GM12878 (cell line): ENCODE measurements around the gene SETD1B. TPM values are rescaled to one million over a fixed set of nuclear protein-coding genes. Genes with fewer than 3 reads are reported as not detected.

ENCODE experiments used
- DPF2 ChIP-seq: fragments of 450-650 bp; IDR thresholded peaks from 2 replicates; pipeline ENCODE4 v1.6.1; 2017; ENCODE audit warnings: mild to moderate bottlenecking
- ESRRA ChIP-seq: IDR thresholded peaks from 2 replicates; pipeline ENCODE4 v1.6.1; 2012; ENCODE audit warnings: mild to moderate bottlenecking, low read length, improper control_type of control experiment
- IRF4 ChIP-seq: IDR thresholded peaks from 2 replicates; pipeline ENCODE4 v1.6.1; 2011; ENCODE audit warnings: low read depth, low read length
- MEF2A ChIP-seq: IDR thresholded peaks from 2 replicates; pipeline ENCODE4 v1.6.1; 2011; ENCODE audit warnings: low read depth, mild to moderate bottlenecking, low read length, moderate library complexity; ENCODE audit not compliant: insufficient read depth
- MYC ChIP-seq: IDR thresholded peaks from 2 replicates; pipeline ENCODE4 v1.6.1; 2011; ENCODE audit warnings: mild to moderate bottlenecking, low read length, moderate library complexity, inconsistent platforms; ENCODE audit not compliant: insufficient read depth, insufficient replicate concordance, insufficient read length, severe bottlenecking
- NFIC ChIP-seq: IDR thresholded peaks from 2 replicates; pipeline ENCODE4 v1.6.1; 2012; ENCODE audit warnings: low read depth, mild to moderate bottlenecking, inconsistent platforms, low read length, moderate library complexity
- NFXL1 ChIP-seq: fragments of 450-650 bp; IDR thresholded peaks from 2 replicates; pipeline ENCODE4 v1.6.1; 2017; ENCODE audit warnings: antibody characterized with exemption, mild to moderate bottlenecking, borderline replicate concordance
- POLR2AphosphoS5 ChIP-seq: IDR thresholded peaks from 2 replicates; pipeline ENCODE4 v1.6.1; 2011; ENCODE audit warnings: mild to moderate bottlenecking, low read length, inconsistent platforms
- POU2F2 ChIP-seq: IDR thresholded peaks from 3 replicates; pipeline ENCODE4 v1.6.1; 2011; ENCODE audit warnings: low read depth, mild to moderate bottlenecking, low read length, borderline replicate concordance
- RAD51 ChIP-seq: fragments of 450-650 bp; IDR thresholded peaks from 2 replicates; pipeline ENCODE4 v1.6.1; 2016; ENCODE audit warnings: moderate library complexity, mild to moderate bottlenecking, inconsistent platforms
- RELA ChIP-seq: fragments of 450-650 bp; IDR thresholded peaks from 2 replicates; pipeline ENCODE4 v1.8.0; 2014; ENCODE audit warnings: borderline replicate concordance; ENCODE audit not compliant: partially characterized antibody
- SP1 ChIP-seq: IDR thresholded peaks from one replicate; pipeline ENCODE4 v1.6.1; 2011; ENCODE audit warnings: low read depth, low read length
- SREBF1 ChIP-seq: IDR thresholded peaks from 2 replicates; pipeline ENCODE4 v1.6.1; 2012; ENCODE audit warnings: mild to moderate bottlenecking, low read length
- ZNF384 ChIP-seq: IDR thresholded peaks from 2 replicates; pipeline ENCODE4 v1.6.1; 2012; ENCODE audit warnings: low read depth, mild to moderate bottlenecking, low read length, improper control_type of control experiment, borderline replicate concordance
- polyA plus RNA-seq, 11 experiments: library from polyadenylated mRNA; depleted of rRNA in 4 of 11; unstranded in 6 of 11; stranded (reverse) in 5 of 11; fragments of >200 nt; fragmentation: Nextera tagmentation in 4 of 11; fragmentation: Illumina TruSeq in 1 of 11; extraction: Ambion mirVana in 4 of 11; extraction: Trizol in 1 of 11; gene quantifications; 1 replicate in 1 of 11; 2 replicates in 10 of 11; pipeline versions ENCODE4 v1.2.1 to v1.2.3, GENCODE V29; 2011 to 2016; ENCODE audit warnings: inconsistent platforms in 2 of 11, missing spikeins in 2 of 11, low read depth in 1 of 11
- total RNA-seq, 4 experiments: library from RNA; depleted of rRNA in 3 of 4; stranded (reverse); fragments of >200 nt in 3 of 4; fragmentation: Illumina TruSeq in 1 of 4; extraction: Trizol in 1 of 4; gene quantifications; 2 replicates each; pipeline versions ENCODE4 v1.2.1 to v1.2.3, GENCODE V29; 2013 to 2021
- TF ChIP-seq, protein P1 (sequence below): fragments of 450-650 bp; IDR thresholded peaks from 2 replicates; pipeline ENCODE4 v1.6.1; 2017; ENCODE audit warnings: mild to moderate bottlenecking, moderate library complexity
- TF ChIP-seq, protein P2 (sequence below): IDR thresholded peaks from 2 replicates; pipeline ENCODE4 v1.6.1; 2012; ENCODE audit warnings: improper control_type of control experiment, low read depth, low read length; ENCODE audit not compliant: insufficient replicate concordance
- TF ChIP-seq, protein P3 (sequence below): fragments of 450-650 bp; IDR thresholded peaks from 2 replicates; pipeline ENCODE4 v1.6.1; 2017; ENCODE audit warnings: antibody characterized with exemption, mild to moderate bottlenecking, moderate library complexity

Gene SETD1B
- total and polyA plus RNA-seq, 10 of the 15 experiments (the other 5 are each of a cell fraction or from before 2014, with no cell fraction given), result 0.50 to 17.3 (median 1.6) TPM

DNA sequence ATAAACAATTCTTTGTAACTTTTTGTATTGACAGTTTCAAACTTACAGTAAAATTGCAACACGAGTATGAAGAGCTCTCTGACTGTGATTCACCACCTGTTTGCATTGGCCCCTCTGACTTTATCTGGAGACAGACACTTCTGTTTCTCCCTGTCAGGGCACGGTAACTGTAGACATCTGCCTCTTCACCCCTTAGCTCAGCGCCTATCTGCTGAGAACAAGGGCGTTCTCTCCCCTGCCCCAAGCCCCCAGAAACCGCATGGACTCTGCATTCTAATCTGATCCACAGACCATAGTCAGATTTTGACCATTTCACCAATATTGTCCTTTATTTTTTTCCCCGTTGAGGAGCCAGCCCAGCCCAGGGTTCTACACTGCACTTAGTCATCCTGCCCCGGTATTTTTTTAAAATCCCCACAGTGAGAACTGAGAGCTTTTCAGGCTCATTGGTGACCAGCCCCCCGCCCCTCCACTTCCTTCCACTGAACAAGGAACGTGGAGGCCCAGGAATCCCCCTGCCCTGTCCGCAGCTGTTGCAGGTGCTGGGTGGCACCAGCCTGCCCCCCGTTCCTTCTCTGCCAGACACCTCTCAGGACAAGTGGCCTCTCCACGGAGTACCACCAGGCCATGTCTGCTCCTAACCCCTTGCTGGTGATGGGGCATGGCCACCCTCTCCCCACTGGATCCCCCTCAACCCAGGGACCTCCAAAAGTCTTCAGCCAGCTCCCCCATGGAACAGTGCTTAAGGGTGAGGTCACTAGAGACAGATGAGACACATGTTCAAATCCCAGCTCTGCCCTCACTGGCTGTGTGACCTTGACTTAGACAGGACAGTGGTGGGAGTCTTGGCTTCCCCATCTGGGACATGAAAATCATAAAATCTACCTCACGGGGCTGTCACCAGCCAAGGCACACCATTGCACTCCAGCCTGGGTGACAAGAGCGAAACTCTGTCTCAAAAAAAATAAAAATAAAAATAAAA is 21.5 kb upstream of the SETD1B start (continued):
- TF ChIP-seq, protein P1, sequence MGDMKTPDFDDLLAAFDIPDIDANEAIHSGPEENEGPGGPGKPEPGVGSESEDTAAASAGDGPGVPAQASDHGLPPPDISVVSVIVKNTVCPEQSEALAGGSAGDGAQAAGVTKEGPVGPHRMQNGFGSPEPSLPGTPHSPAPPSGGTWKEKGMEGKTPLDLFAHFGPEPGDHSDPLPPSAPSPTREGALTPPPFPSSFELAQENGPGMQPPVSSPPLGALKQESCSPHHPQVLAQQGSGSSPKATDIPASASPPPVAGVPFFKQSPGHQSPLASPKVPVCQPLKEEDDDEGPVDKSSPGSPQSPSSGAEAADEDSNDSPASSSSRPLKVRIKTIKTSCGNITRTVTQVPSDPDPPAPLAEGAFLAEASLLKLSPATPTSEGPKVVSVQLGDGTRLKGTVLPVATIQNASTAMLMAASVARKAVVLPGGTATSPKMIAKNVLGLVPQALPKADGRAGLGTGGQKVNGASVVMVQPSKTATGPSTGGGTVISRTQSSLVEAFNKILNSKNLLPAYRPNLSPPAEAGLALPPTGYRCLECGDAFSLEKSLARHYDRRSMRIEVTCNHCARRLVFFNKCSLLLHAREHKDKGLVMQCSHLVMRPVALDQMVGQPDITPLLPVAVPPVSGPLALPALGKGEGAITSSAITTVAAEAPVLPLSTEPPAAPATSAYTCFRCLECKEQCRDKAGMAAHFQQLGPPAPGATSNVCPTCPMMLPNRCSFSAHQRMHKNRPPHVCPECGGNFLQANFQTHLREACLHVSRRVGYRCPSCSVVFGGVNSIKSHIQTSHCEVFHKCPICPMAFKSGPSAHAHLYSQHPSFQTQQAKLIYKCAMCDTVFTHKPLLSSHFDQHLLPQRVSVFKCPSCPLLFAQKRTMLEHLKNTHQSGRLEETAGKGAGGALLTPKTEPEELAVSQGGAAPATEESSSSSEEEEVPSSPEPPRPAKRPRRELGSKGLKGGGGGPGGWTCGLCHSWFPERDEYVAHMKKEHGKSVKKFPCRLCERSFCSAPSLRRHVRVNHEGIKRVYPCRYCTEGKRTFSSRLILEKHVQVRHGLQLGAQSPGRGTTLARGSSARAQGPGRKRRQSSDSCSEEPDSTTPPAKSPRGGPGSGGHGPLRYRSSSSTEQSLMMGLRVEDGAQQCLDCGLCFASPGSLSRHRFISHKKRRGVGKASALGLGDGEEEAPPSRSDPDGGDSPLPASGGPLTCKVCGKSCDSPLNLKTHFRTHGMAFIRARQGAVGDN, result no peak
- peak; percentile 57 for TF ChIP-seq POLR2AphosphoS5
- TF ChIP-seq NFXL1, result no peak
- peak; percentile 32; the same call in 1 of the 2 replicates for TF ChIP-seq ESRRA
- no peak for TF ChIP-seq RAD51
- no peak for TF ChIP-seq SREBF1
- TF ChIP-seq, protein P2, sequence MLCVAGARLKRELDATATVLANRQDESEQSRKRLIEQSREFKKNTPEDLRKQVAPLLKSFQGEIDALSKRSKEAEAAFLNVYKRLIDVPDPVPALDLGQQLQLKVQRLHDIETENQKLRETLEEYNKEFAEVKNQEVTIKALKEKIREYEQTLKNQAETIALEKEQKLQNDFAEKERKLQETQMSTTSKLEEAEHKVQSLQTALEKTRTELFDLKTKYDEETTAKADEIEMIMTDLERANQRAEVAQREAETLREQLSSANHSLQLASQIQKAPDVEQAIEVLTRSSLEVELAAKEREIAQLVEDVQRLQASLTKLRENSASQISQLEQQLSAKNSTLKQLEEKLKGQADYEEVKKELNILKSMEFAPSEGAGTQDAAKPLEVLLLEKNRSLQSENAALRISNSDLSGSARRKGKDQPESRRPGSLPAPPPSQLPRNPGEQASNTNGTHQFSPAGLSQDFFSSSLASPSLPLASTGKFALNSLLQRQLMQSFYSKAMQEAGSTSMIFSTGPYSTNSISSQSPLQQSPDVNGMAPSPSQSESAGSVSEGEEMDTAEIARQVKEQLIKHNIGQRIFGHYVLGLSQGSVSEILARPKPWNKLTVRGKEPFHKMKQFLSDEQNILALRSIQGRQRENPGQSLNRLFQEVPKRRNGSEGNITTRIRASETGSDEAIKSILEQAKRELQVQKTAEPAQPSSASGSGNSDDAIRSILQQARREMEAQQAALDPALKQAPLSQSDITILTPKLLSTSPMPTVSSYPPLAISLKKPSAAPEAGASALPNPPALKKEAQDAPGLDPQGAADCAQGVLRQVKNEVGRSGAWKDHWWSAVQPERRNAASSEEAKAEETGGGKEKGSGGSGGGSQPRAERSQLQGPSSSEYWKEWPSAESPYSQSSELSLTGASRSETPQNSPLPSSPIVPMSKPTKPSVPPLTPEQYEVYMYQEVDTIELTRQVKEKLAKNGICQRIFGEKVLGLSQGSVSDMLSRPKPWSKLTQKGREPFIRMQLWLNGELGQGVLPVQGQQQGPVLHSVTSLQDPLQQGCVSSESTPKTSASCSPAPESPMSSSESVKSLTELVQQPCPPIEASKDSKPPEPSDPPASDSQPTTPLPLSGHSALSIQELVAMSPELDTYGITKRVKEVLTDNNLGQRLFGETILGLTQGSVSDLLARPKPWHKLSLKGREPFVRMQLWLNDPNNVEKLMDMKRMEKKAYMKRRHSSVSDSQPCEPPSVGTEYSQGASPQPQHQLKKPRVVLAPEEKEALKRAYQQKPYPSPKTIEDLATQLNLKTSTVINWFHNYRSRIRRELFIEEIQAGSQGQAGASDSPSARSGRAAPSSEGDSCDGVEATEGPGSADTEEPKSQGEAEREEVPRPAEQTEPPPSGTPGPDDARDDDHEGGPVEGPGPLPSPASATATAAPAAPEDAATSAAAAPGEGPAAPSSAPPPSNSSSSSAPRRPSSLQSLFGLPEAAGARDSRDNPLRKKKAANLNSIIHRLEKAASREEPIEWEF, result no peak
- TF ChIP-seq DPF2, result peak; percentile 72; the same call in 1 of the 2 replicates
- no peak for TF ChIP-seq SP1
- peak; percentile 74 for TF ChIP-seq NFIC
- TF ChIP-seq RELA, result peak; percentile 87
- TF ChIP-seq, protein P3, sequence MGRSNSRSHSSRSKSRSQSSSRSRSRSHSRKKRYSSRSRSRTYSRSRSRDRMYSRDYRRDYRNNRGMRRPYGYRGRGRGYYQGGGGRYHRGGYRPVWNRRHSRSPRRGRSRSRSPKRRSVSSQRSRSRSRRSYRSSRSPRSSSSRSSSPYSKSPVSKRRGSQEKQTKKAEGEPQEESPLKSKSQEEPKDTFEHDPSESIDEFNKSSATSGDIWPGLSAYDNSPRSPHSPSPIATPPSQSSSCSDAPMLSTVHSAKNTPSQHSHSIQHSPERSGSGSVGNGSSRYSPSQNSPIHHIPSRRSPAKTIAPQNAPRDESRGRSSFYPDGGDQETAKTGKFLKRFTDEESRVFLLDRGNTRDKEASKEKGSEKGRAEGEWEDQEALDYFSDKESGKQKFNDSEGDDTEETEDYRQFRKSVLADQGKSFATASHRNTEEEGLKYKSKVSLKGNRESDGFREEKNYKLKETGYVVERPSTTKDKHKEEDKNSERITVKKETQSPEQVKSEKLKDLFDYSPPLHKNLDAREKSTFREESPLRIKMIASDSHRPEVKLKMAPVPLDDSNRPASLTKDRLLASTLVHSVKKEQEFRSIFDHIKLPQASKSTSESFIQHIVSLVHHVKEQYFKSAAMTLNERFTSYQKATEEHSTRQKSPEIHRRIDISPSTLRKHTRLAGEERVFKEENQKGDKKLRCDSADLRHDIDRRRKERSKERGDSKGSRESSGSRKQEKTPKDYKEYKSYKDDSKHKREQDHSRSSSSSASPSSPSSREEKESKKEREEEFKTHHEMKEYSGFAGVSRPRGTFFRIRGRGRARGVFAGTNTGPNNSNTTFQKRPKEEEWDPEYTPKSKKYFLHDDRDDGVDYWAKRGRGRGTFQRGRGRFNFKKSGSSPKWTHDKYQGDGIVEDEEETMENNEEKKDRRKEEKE, result no peak
- TF ChIP-seq ZNF384, result peak; percentile 23; the same call in 1 of the 2 replicates
- no peak for TF ChIP-seq MYC
- peak; percentile 47; the same call in 1 of the 3 replicates for TF ChIP-seq POU2F2
- no peak for TF ChIP-seq IRF4
- TF ChIP-seq MEF2A, result 0 out of 2 replicates have a peak, but pooled peaks have one; percentile 24
